Measurements from ENCODE around the gene ARFRP1.

ARFRP1 gene

DNA sequence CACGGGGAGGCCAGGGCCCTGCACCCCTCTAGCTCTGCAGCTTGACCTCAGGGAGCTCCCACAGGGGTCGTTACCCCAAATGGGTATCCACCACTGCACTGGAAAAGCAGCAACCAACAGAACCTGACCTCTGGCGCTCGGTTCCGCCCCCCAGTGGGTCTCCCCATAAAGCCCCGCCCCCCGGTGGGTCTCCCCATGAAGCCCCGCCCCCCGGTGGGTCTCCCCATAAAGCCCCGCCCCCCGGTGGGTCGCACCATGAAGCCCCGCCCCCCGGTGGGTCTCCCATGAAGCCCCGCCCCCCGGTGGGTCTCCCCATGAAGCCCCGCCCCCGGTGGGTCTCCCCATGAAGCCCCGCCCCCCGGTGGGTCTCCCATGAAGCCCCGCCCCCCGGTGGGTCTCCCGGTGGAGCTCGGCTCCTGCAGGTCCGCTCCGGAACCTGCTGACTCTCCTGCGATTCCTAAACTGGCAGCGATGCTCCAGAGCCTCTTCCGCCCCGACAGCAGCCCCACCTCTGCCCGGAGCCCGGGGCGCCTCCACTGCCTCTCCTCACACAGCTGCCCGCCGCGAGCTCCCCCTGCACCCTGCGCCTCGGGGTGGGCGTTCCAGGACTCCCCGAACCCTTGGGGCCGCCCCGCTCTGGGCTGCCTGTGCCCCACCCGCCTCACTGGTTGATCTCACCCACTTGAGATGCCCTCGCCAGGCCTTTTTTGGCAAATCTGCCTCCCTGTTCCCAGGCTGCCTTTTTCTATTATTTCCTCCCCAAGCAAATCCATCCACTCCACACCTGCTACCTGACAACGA, 43.9 kb upstream of the ARFRP1 start:
- TF ChIP-seq, protein P1, sequence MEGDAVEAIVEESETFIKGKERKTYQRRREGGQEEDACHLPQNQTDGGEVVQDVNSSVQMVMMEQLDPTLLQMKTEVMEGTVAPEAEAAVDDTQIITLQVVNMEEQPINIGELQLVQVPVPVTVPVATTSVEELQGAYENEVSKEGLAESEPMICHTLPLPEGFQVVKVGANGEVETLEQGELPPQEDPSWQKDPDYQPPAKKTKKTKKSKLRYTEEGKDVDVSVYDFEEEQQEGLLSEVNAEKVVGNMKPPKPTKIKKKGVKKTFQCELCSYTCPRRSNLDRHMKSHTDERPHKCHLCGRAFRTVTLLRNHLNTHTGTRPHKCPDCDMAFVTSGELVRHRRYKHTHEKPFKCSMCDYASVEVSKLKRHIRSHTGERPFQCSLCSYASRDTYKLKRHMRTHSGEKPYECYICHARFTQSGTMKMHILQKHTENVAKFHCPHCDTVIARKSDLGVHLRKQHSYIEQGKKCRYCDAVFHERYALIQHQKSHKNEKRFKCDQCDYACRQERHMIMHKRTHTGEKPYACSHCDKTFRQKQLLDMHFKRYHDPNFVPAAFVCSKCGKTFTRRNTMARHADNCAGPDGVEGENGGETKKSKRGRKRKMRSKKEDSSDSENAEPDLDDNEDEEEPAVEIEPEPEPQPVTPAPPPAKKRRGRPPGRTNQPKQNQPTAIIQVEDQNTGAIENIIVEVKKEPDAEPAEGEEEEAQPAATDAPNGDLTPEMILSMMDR (IDR thresholded peaks at IDR 0.05; ENCODE audit: insufficient read depth, low read length, poor library complexity, severe bottlenecking) = no peak
- TF ChIP-seq EZH2phosphoT487 (conservative IDR thresholded peaks at IDR 0.05; ENCODE audit: low read length) = no peak
- Histone ChIP-seq H3K4me3 (ENCODE audit: insufficient read depth, low read length, poor library complexity, severe bottlenecking) (no peak overlapping the region), H3F3A (ENCODE audit: insufficient read depth) (no peaks in the 10 kb centered on the region), H3K9ac (ENCODE audit: low read length) (no peak overlapping the region), H3K4me2 (ENCODE audit: low read depth, low read length, poor library complexity, severe bottlenecking) (no peak overlapping the region), H3K9me2 (replicated peaks; ENCODE audit: insufficient read depth, low read length) (no peaks in the 10 kb centered on the region), H3K9me3 (ENCODE audit: insufficient read depth, low read length) (no peaks in the 10 kb centered on the region), H3K36me3 (ENCODE audit: low read length) (no peaks in the 10 kb centered on the region), H3K79me2 (ENCODE audit: insufficient read depth, low read length) (no peaks in the 10 kb centered on the region), H2AFZ (ENCODE audit: low read depth, low read length, severe bottlenecking) (no peak overlapping the region), H3K27ac (ENCODE audit: low read depth, low read length) (no peak overlapping the region), H4K20me1 (ENCODE audit: low read depth, low read length) (no peaks in the 10 kb centered on the region), H3K27me3 (ENCODE audit: low read length) (no peaks in the 10 kb centered on the region)

DNA sequence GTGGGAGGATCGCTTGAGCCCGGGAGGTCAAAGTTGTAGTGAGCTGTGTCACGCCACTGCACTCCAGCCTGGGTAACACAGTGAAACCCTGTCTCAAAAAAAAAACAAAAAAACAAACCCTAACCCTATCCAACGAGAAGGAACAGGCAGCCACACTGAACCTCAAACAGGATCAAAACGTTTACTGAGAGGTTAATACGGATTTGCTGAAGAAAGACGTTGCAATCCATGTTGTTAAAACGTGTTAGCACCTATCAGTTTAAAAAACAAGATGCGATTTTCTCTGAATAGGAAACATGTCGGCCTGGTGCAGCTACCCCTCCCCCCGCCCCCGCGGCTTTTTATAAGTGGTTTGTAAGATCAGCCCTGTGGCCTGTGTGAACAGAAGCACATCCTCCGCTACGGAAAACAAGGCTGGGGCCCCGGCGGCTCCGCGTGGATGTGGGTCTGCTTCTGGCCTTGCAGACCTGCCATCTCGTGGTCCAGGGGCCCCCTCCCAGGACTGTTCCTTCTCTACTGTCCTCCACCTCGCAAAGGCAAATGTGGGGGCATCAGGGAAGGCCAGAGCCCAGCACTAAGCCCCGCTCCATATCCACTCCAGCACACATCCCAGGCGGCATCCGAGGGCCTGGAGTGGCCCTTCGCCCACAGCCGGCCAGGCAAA, 43.2 kb upstream of the ARFRP1 start:
- H3K36me3 ChIP-seq (ENCODE audit: low read length) = no peaks in the 10 kb centered on the region
- TF ChIP-seq, protein P1 (IDR thresholded peaks at IDR 0.05; ENCODE audit: insufficient read depth, low read length, poor library complexity, severe bottlenecking) = no peak
- no peak for TF ChIP-seq EZH2phosphoT487 (conservative IDR thresholded peaks at IDR 0.05; ENCODE audit: low read length)
- no peaks in the 10 kb centered on the region for H3F3A ChIP-seq (ENCODE audit: insufficient read depth)
- no peak overlapping the region for H3K4me3 ChIP-seq (ENCODE audit: insufficient read depth, low read length, poor library complexity, severe bottlenecking)
- H2AFZ ChIP-seq (ENCODE audit: low read depth, low read length, severe bottlenecking) = no peak overlapping the region
- no peaks in the 10 kb centered on the region for H3K79me2 ChIP-seq (ENCODE audit: insufficient read depth, low read length)
- no peak overlapping the region for H3K27ac ChIP-seq (ENCODE audit: low read depth, low read length)
- no peaks in the 10 kb centered on the region for H3K27me3 ChIP-seq (ENCODE audit: low read length)
- H3K9ac ChIP-seq (ENCODE audit: low read length) = no peak overlapping the region
- H3K9me3 ChIP-seq (ENCODE audit: insufficient read depth, low read length) = no peaks in the 10 kb centered on the region
- H4K20me1 ChIP-seq (ENCODE audit: low read depth, low read length) = no peaks in the 10 kb centered on the region
- H3K4me2 ChIP-seq (ENCODE audit: low read depth, low read length, poor library complexity, severe bottlenecking) = no peak overlapping the region
- no peaks in the 10 kb centered on the region for H3K9me2 ChIP-seq (replicated peaks; ENCODE audit: insufficient read depth, low read length)

DNA sequence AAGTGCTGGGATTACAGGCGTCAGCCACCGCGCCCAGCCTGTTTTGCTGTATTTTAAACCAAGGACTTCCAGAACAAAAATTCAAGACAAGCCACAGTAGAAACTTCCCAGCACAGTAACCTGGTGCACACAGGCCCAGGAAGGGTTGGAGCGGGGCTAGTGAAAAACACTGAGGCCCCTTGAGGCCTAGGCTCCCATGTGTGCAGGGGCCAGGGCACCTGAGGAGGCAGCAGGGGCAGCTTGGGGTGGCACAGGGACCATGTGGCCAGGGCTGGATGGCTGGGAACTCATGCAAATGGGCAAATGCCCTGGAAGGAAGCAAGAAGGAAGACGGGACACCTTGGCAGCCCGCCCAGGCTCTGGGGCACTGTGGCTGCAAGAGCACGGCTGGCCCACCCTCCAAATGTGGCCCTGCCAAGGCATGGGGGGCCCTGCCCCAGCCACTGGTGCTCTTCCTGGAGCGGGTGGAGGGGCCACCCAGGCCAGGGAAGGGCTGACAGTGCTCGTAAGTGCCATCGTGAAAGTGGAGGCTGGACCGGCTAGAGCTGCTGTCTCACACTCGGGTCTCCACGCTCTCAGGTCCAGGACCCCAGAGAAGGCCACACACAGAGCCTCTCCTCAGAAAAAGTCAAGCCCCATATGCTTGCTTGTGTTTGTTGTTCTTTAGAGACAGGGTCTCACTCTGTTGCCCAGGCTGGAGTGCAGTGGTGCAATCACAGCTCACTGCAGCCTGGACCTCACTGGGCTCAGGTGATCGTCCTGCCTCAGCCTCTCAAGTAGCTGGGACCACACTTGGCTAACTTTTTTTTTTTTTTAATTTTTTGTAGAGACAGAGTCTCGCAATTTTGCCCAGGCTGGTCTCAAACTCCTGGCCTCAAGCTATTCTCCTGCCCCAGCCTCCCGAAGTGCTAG, 42.1 kb upstream of the ARFRP1 start:
- Histone ChIP-seq H3K4me2 (ENCODE audit: low read depth, low read length, poor library complexity, severe bottlenecking) (no peak overlapping the region), H3K9me3 (ENCODE audit: insufficient read depth, low read length) (no peaks in the 10 kb centered on the region), H3K36me3 (ENCODE audit: low read length) (no peaks in the 10 kb centered on the region), H3K27ac (ENCODE audit: low read depth, low read length) (no peak overlapping the region), H3K27me3 (ENCODE audit: low read length) (no peaks in the 10 kb centered on the region), H3F3A (ENCODE audit: insufficient read depth) (no peaks in the 10 kb centered on the region), H3K9me2 (replicated peaks; ENCODE audit: insufficient read depth, low read length) (no peaks in the 10 kb centered on the region), H3K4me3 (ENCODE audit: insufficient read depth, low read length, poor library complexity, severe bottlenecking) (no peak overlapping the region), H3K79me2 (ENCODE audit: insufficient read depth, low read length) (no peaks in the 10 kb centered on the region), H3K9ac (ENCODE audit: low read length) (no peak overlapping the region), H4K20me1 (ENCODE audit: low read depth, low read length) (no peaks in the 10 kb centered on the region), H2AFZ (ENCODE audit: low read depth, low read length, severe bottlenecking) (no peak overlapping the region)
- TF ChIP-seq EZH2phosphoT487 (conservative IDR thresholded peaks at IDR 0.05; ENCODE audit: low read length) = no peak
- TF ChIP-seq, protein P1 (IDR thresholded peaks at IDR 0.05; ENCODE audit: insufficient read depth, low read length, poor library complexity, severe bottlenecking) = no peak
